Testis (tissue), 2 donors: ENCODE results near the gene CREG2.

ENCODE experiments used
- POLR2A ChIP-seq: fragments of 450-650 bp; IDR thresholded peaks from one replicate; pipeline ENCODE4 v1.6.1; 2017; ENCODE audit warnings: antibody characterized with exemption, mild to moderate bottlenecking, moderate library complexity
- TF ChIP-seq, protein P1 (sequence below), 3 experiments: fragments of 450-650 bp in 2 of 3; fragments of 200-600 bp in 1 of 3; sonication (generic) in 1 of 3; IDR thresholded peaks; one replicate each; pipeline ENCODE4 v1.5.1; 2016 to 2019; ENCODE audit warnings: antibody characterized with exemption in 3 of 3, mild to moderate bottlenecking in 2 of 3, moderate library complexity in 1 of 3

GRCh38 chr2:101431486-101431885 is 44.2 kb upstream of the CREG2 start:
- TF ChIP-seq POLR2A, result no peak
- TF ChIP-seq, protein P1, sequence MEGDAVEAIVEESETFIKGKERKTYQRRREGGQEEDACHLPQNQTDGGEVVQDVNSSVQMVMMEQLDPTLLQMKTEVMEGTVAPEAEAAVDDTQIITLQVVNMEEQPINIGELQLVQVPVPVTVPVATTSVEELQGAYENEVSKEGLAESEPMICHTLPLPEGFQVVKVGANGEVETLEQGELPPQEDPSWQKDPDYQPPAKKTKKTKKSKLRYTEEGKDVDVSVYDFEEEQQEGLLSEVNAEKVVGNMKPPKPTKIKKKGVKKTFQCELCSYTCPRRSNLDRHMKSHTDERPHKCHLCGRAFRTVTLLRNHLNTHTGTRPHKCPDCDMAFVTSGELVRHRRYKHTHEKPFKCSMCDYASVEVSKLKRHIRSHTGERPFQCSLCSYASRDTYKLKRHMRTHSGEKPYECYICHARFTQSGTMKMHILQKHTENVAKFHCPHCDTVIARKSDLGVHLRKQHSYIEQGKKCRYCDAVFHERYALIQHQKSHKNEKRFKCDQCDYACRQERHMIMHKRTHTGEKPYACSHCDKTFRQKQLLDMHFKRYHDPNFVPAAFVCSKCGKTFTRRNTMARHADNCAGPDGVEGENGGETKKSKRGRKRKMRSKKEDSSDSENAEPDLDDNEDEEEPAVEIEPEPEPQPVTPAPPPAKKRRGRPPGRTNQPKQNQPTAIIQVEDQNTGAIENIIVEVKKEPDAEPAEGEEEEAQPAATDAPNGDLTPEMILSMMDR (IDR thresholded peaks at IDR 0.05), result no peak
